ENCODE results near the gene ANO4. TPM values are rescaled to one million over a fixed set of nuclear protein-coding genes. Genes with fewer than 3 reads are reported as not detected.
A peak's percentile ranks its signal among the peaks of the same experiment; 100 is the strongest.
"Not testable (repeated sequence)": the region's sequence is repeated elsewhere in the genome, so short reads cannot be mapped to it uniquely, and the experiment has no call there.

The ANO4 gene
- polyA plus RNA-seq, 3 donors: 1.1 to 2.3 (median 2.0) TPM

GRCh38 chr12:101097829-101098580 lies 303.4 kb downstream of the ANO4 start:
- peak in 10 of 11 donors; percentile 50 to 83 (median 66) for DNase-seq (ENCODE audit: extremely low read depth in 1 of 11, low read depth in 9 of 11, low spot score in 4 of 11)

GRCh38 chr12:101107032-101107763 lies 312.6 kb downstream of the ANO4 start:
- no peak for DNase-seq (ENCODE audit: extremely low read depth in 1 of 11, low read depth in 9 of 11, low spot score in 4 of 11)

GRCh38 chr12:101108130-101108529 lies 313.6 kb downstream of the ANO4 start:
- DNase-seq (ENCODE audit: extremely low read depth in 1 of 11, low read depth in 9 of 11, low spot score in 4 of 11): no peak

- no peak for DNase-seq (ENCODE audit: extremely low read depth in 1 of 11, low read depth in 9 of 11, low spot score in 4 of 11)
Observed at GRCh38 chr12:101110866-101111265, 316.3 kb downstream of the ANO4 start.

GRCh38 chr12:101111441-101111840 lies 316.9 kb downstream of the ANO4 start:
- DNase-seq (ENCODE audit: extremely low read depth in 1 of 11, low read depth in 9 of 11, low spot score in 4 of 11): no peak

- no peak for DNase-seq (ENCODE audit: extremely low read depth in 1 of 11, low read depth in 9 of 11, low spot score in 4 of 11)
Observed at GRCh38 chr12:101115326-101115725, 320.8 kb downstream of the ANO4 start.

- no peak for DNase-seq (ENCODE audit: extremely low read depth in 1 of 11, low read depth in 9 of 11, low spot score in 4 of 11)
Observed at GRCh38 chr12:101116911-101117310, 322.3 kb downstream of the ANO4 start.

GRCh38 chr12:101117842-101118241 lies 323.3 kb downstream of the ANO4 start:
- DNase-seq (ENCODE audit: extremely low read depth in 1 of 11, low read depth in 9 of 11, low spot score in 4 of 11): no peak

- peak in 4 of 11 donors; percentile 2 to 23 (median 6) for DNase-seq (ENCODE audit: extremely low read depth in 1 of 11, low read depth in 9 of 11, low spot score in 4 of 11)
Observed at GRCh38 chr12:101127521-101128219, 333.1 kb downstream of the ANO4 start.

- not testable (repeated sequence) for DNase-seq (ENCODE audit: extremely low read depth in 1 of 11, low read depth in 9 of 11, low spot score in 4 of 11)
Observed at GRCh38 chr12:101145777-101146431, 351.3 kb downstream of the ANO4 start.

- no peak for DNase-seq (ENCODE audit: extremely low read depth in 1 of 11, low read depth in 9 of 11, low spot score in 4 of 11)
Observed at GRCh38 chr12:101165319-101165718, 370.7 kb downstream of the ANO4 start.

GRCh38 chr12:101166866-101167265 lies 372.3 kb downstream of the ANO4 start:
- no peak for DNase-seq (ENCODE audit: extremely low read depth in 1 of 11, low read depth in 9 of 11, low spot score in 4 of 11)

- DNase-seq (ENCODE audit: extremely low read depth in 1 of 11, low read depth in 9 of 11, low spot score in 4 of 11): no peak
Observed at GRCh38 chr12:101168001-101168400, 373.4 kb downstream of the ANO4 start.

GRCh38 chr12:101172316-101172715 lies 377.7 kb downstream of the ANO4 start:
- DNase-seq (ENCODE audit: extremely low read depth in 1 of 11, low read depth in 9 of 11, low spot score in 4 of 11): no peak

GRCh38 chr12:101173197-101173749 lies 378.7 kb downstream of the ANO4 start:
- DNase-seq (ENCODE audit: extremely low read depth in 1 of 11, low read depth in 9 of 11, low spot score in 4 of 11): no peak

- no peak for DNase-seq (ENCODE audit: extremely low read depth in 1 of 11, low read depth in 9 of 11, low spot score in 4 of 11)
Observed at GRCh38 chr12:101174541-101174940, 380.0 kb downstream of the ANO4 start.

All from renal cortex interstitium (tissue), 11 donors.